Esophagus squamous epithelium (tissue), 5 donors: Measurements from ENCODE around the gene IER3. TPM values are rescaled to one million over a fixed set of nuclear protein-coding genes. Genes with fewer than 3 reads are reported as not detected.

ENCODE experiments used
- DNase-seq: peaks from one replicate; lab custom pipeline; 2025; lab: John Stamatoyannopoulos, UW
- H3K27ac ChIP-seq, 4 donors: fragments of 200-600 bp; sonication (generic); one replicate each; pipeline ENCODE4 v1.5.1; 2016 to 2019; ENCODE audit warnings: mild to moderate bottlenecking in 1 of 4
- H3K27me3 ChIP-seq, 4 donors: fragments of 200-600 bp; sonication (generic); 1 replicate in 3 of 4; 2 replicates in 1 of 4; pipeline versions ENCODE4 v1.5.1 to v1.6.0; 2017 to 2021; ENCODE audit warnings: antibody characterized with exemption in 1 of 4
- H3K36me3 ChIP-seq, 3 donors: fragments of 200-600 bp; sonication (generic); one replicate each; pipeline ENCODE4 v1.5.1; 2016 to 2019
- H3K4me1 ChIP-seq, 3 donors: fragments of 200-600 bp; sonication (generic); one replicate each; pipeline ENCODE4 v1.5.1; 2017 to 2019
- H3K4me3 ChIP-seq, 4 donors: fragments of 200-600 bp; sonication (generic); 1 replicate in 3 of 4; 2 replicates in 1 of 4; pipeline ENCODE4 v1.5.1; 2016 to 2019; ENCODE audit warnings: mild to moderate bottlenecking in 2 of 4, moderate library complexity in 1 of 4
- H3K9me3 ChIP-seq, 3 donors: fragments of 200-600 bp; sonication (generic); one replicate each; pipeline ENCODE4 v1.5.1; 2016 to 2019
- POLR2A ChIP-seq, 4 donors: fragments of 450-650 bp; IDR thresholded peaks; one replicate each; pipeline ENCODE4 v1.6.1; 2017; ENCODE audit warnings: antibody characterized with exemption in 4 of 4, mild to moderate bottlenecking in 4 of 4, moderate library complexity in 3 of 4
- WGBS, 2 donors: methylation state at CpG; one replicate each; pipeline ENCODE4 v1.1.5; 2018; 5-methylcytosine and 5-hydroxymethylcytosine counted together
- intact Hi-C: fragments of 100-400 bp; cut with DNase I; formaldehyde crosslinking; loops from one replicate; pipeline ENCODE4 v1.15.0; 2022
- total RNA-seq, 4 donors: library from RNA; depleted of rRNA; stranded (reverse); fragments of >200 nt; gene quantifications; one replicate each; pipeline ENCODE4 v1.1.0, GENCODE V29; 2016
- TF ChIP-seq, protein P1 (sequence below), 6 experiments: fragments of 450-650 bp in 4 of 6; fragments of 200-600 bp in 2 of 6; sonication (generic) in 2 of 6; IDR thresholded peaks; one replicate each; pipeline ENCODE4 v1.5.1; 2016 to 2019; ENCODE audit warnings: antibody characterized with exemption in 6 of 6, mild to moderate bottlenecking in 4 of 6, moderate library complexity in 4 of 6
- donor health status: DM: yes; HTN: yes; CAD: no.

IER3 gene, protein sequence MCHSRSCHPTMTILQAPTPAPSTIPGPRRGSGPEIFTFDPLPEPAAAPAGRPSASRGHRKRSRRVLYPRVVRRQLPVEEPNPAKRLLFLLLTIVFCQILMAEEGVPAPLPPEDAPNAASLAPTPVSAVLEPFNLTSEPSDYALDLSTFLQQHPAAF
- total RNA-seq, result 10 to 100 TPM; 41.4 to 87.9 (median 66.0) TPM

DNA sequence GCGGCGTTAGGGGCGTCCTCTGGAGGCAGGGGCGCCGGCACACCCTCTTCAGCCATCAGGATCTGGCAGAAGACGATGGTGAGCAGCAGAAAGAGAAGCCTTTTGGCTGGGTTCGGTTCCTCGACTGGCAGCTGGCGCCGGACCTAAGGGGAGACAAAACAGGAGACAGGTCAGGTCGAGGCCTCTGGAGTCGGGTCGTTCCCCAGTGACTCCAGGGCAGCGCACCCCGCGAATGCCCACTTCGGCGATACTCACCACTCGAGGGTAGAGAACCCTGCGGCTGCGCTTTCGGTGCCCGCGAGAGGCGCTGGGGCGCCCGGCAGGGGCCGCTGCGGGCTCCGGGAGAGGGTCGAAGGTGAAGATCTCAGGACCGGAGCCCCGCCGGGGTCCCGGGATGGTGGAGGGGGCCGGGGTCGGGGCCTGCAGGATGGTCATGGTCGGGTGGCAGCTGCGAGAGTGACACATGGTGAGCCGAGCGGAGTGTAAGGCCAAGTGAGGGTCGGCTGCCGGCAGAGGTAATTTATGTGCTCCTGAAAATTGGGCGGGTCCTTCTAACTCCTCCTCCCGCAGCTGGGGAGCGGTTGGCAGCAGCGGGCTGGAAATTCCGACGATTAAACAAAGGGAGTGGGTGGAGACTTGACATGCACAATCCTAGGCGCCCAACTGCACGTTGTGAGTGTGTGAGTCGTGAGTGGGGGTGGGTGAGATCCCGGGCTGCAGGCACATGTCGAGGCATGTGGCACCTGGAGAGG lies at the start of gene IER3:
Gene IER3 (minus strand): TSS at position 494 of the 752 bp plus-strand sequence. CDS start 29 bp downstream, at position 465.
- H3K27ac ChIP-seq, result peak within 1 kb of the TSS; percentile 92 to 99 (median 96)
- peaks cover 4 to 19% (median 12%) of the 10 kb centered on the region in 3 donors for H3K36me3 ChIP-seq
- peak within 1 kb of the TSS; percentile 58 to 90 (median 82) for H3K4me3 ChIP-seq
- DNase-seq, result no peak
- WGBS, 2 donors, result 0% methylated on average over 8 to 18 of the region's 54 CpGs
- H3K4me1 ChIP-seq, result peaks cover 21 to 79% (median 41%) of the 10 kb centered on the region in 3 donors
- no peaks in the 10 kb centered on the region for H3K9me3 ChIP-seq
- TF ChIP-seq, protein P1, sequence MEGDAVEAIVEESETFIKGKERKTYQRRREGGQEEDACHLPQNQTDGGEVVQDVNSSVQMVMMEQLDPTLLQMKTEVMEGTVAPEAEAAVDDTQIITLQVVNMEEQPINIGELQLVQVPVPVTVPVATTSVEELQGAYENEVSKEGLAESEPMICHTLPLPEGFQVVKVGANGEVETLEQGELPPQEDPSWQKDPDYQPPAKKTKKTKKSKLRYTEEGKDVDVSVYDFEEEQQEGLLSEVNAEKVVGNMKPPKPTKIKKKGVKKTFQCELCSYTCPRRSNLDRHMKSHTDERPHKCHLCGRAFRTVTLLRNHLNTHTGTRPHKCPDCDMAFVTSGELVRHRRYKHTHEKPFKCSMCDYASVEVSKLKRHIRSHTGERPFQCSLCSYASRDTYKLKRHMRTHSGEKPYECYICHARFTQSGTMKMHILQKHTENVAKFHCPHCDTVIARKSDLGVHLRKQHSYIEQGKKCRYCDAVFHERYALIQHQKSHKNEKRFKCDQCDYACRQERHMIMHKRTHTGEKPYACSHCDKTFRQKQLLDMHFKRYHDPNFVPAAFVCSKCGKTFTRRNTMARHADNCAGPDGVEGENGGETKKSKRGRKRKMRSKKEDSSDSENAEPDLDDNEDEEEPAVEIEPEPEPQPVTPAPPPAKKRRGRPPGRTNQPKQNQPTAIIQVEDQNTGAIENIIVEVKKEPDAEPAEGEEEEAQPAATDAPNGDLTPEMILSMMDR (IDR thresholded peaks at IDR 0.05), result peak; percentile 37 to 71 (median 65)
- peak in 2 of 4 donors; percentile 90 to 95 for TF ChIP-seq POLR2A (IDR thresholded peaks at IDR 0.05)
- intact Hi-C loops, result loop anchor here (5.0 kb wide), 2 partner anchors 78 to 138 kb away; partner anchors contain the start of gene DDR1
- no peaks in the 10 kb centered on the region for H3K27me3 ChIP-seq

- Histone ChIP-seq H3K27ac (peak overlapping the region; percentile 42 to 85 (median 65)), H3K4me3 (peak overlapping the region in 1 of 4 donors; percentile 15), H3K4me1 (peaks cover 0 to 34% (median 4%) of the 10 kb centered on the region in 3 donors), H3K27me3 (no peaks in the 10 kb centered on the region), H3K9me3 (no peaks in the 10 kb centered on the region), H3K36me3 (no peaks in the 10 kb centered on the region)
- intact Hi-C loops, result no loop called here
- no peak for DNase-seq
- 32 to 67% methylated on average over 6 of the region's 6 CpGs for WGBS, 2 donors
- TF ChIP-seq, protein P1 (IDR thresholded peaks at IDR 0.05), result no peak
- TF ChIP-seq POLR2A (IDR thresholded peaks at IDR 0.05), result no peak
Observed at GRCh38 chr6:30793521-30794194, 49.3 kb upstream of the IER3 start.

- TF ChIP-seq POLR2A (IDR thresholded peaks at IDR 0.05), result no peak
- TF ChIP-seq, protein P1 (IDR thresholded peaks at IDR 0.05), result no peak
- H3K36me3 ChIP-seq, result no peaks in the 10 kb centered on the region
- no peak overlapping the region for H3K4me3 ChIP-seq
- no peaks in the 10 kb centered on the region for H3K9me3 ChIP-seq
- H3K4me1 ChIP-seq, result peaks cover 0 to 43% (median 4%) of the 10 kb centered on the region in 3 donors
- no peak for DNase-seq
- no peaks in the 10 kb centered on the region for H3K27me3 ChIP-seq
- no peak overlapping the region for H3K27ac ChIP-seq
- WGBS, 2 donors, result 81 to 88% methylated on average over 2 of the region's 2 CpGs
- intact Hi-C loops, result no loop called here
Observed at GRCh38 chr6:30792786-30793185, 48.4 kb upstream of the IER3 start.

GRCh38 chr6:30790724-30791383 lies 46.5 kb upstream of the IER3 start:
- DNase-seq, result no peak
- Histone ChIP-seq H3K27me3 (no peaks in the 10 kb centered on the region), H3K4me1 (peaks cover 0 to 38% (median 4%) of the 10 kb centered on the region in 3 donors), H3K9me3 (no peaks in the 10 kb centered on the region), H3K36me3 (no peaks in the 10 kb centered on the region), H3K27ac (no peak overlapping the region), H3K4me3 (no peak overlapping the region)
- no peak for TF ChIP-seq POLR2A (IDR thresholded peaks at IDR 0.05)
- TF ChIP-seq, protein P1 (IDR thresholded peaks at IDR 0.05), result no peak
- intact Hi-C loops, result no loop called here
- WGBS, 2 donors, result 85 to 89% methylated on average over 3 to 4 of the region's 4 CpGs
